Transverse colon (tissue), 4 donors: ENCODE results near the gene LRP10. TPM values are rescaled to one million over a fixed set of nuclear protein-coding genes. Genes with fewer than 3 reads are reported as not detected.
"Not testable (repeated sequence)": the region's sequence is repeated elsewhere in the genome, so short reads cannot be mapped to it uniquely, and the experiment has no call there.

Experiments used
- DNase-seq: peaks from one replicate; pipeline ENCODE4 v3.0.0-alpha.2; 2019
- H3K27ac ChIP-seq, 4 donors: fragments of 200-600 bp; sonication (generic); 2 replicates each; pipeline ENCODE4 v1.5.1; 2016 to 2018; ENCODE audit warnings: inconsistent platforms in 4 of 4
- H3K27me3 ChIP-seq: fragments of 200-600 bp; sonication (generic); 2 replicates; pipeline ENCODE4 v1.5.1; 2017; ENCODE audit warnings: inconsistent platforms
- H3K36me3 ChIP-seq, 4 donors: fragments of 200-600 bp; sonication (generic); 2 replicates each; pipeline ENCODE4 v1.5.1; 2017 to 2019; ENCODE audit warnings: inconsistent platforms in 4 of 4
- H3K4me1 ChIP-seq, 4 donors: fragments of 200-600 bp; sonication (generic); 2 replicates each; pipeline ENCODE4 v1.5.1; 2017 to 2020; ENCODE audit warnings: inconsistent platforms in 4 of 4
- H3K4me3 ChIP-seq, 4 donors: fragments of 200-600 bp; sonication (generic); 1 replicate in 1 of 4; 2 replicates in 3 of 4; pipeline versions ENCODE4 v1.5.1 to v1.6.1; 2017 to 2019; ENCODE audit warnings: inconsistent platforms in 4 of 4
- H3K9me3 ChIP-seq, 2 donors: fragments of 200-600 bp; sonication (generic); 2 replicates each; pipeline ENCODE4 v1.5.1; 2017 to 2019; ENCODE audit warnings: inconsistent platforms in 2 of 2
- EP300 ChIP-seq: sonication (generic); formaldehyde crosslinking; IDR thresholded peaks from one replicate; pipeline ENCODE4 v1.6.1; 2017; ENCODE audit warnings: antibody characterized with exemption, low read depth
- POLR2A ChIP-seq: fragments of 450-650 bp; IDR thresholded peaks from one replicate; pipeline ENCODE4 v1.6.1; 2016; ENCODE audit warnings: antibody characterized with exemption, mild to moderate bottlenecking, moderate library complexity
- POLR2AphosphoS5 ChIP-seq, 3 donors: sonication (generic); formaldehyde crosslinking; IDR thresholded peaks; one replicate each; pipeline ENCODE4 v1.6.1; 2016; ENCODE audit warnings: antibody characterized with exemption in 3 of 3
- WGBS, 2 donors: methylation state at CpG; one replicate each; pipeline ENCODE4 v1.1.5; 2018; ENCODE audit warnings: low coverage in 1 of 2; 5-methylcytosine and 5-hydroxymethylcytosine counted together
- in situ Hi-C, 4 donors: fragments of 200-750 bp; cut with MboI; loops; one replicate each; pipeline versions ENCODE4 v1.15.0 to v1.15.1; 2017; ENCODE audit warnings: low sequenced_read_pairs in 3 of 4, low pct_ligation_motif_present in 1 of 4, low pct_unique_long_range_greater_than_20kb in 1 of 4
- intact Hi-C: fragments of 100-400 bp; cut with DNase I; formaldehyde crosslinking; loops from one replicate; pipeline ENCODE4 v1.15.1; 2023; ENCODE audit warnings: low total_unique reads
- total RNA-seq, 4 donors: library from RNA; depleted of rRNA; stranded (reverse); fragments of >200 nt; gene quantifications; one replicate each; pipeline ENCODE4 v1.1.0, GENCODE V29; 2016
- TF ChIP-seq, protein P1 (sequence below), 5 experiments: fragments of 200-600 bp in 3 of 5; fragments of 450-650 bp in 2 of 5; sonication (generic) in 3 of 5; IDR thresholded peaks; 1 replicate in 2 of 5; 2 replicates in 3 of 5; pipeline ENCODE4 v1.5.1; 2016 to 2017; ENCODE audit warnings: antibody characterized with exemption in 5 of 5, inconsistent platforms in 3 of 5, mild to moderate bottlenecking in 2 of 5, moderate library complexity in 1 of 5

Gene LRP10
- total RNA-seq, 4 donors from 2014 or later, result 88.8 to 232 (median 180) TPM

DNA sequence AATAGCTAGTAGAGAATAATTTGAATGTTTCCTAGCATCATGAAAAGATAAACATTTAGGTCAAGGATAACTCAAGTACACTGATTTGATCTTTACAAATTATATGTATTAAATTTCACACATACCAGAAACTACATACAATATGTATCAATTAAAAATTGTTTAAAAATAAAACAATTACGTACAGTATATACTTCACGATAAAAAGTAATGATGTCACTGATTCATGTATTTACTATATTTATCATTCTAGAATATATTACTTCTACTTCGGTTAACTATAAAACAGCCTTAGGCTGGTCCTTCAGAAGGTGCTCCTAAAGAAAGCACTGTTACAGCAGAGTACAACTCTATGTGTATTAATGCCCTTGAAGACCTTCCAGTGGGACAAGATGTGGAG is 35.9 kb downstream of the LRP10 start:
- Histone ChIP-seq H3K4me3 (no peak overlapping the region), H3K36me3 (peaks cover 0 to 76% (median 33%) of the 10 kb centered on the region in 4 donors), H3K9me3 (no peaks in the 10 kb centered on the region), H3K27me3 (no peaks in the 10 kb centered on the region), H3K4me1 (no peaks in the 10 kb centered on the region), H3K27ac (no peak overlapping the region)
- in situ Hi-C loops (no loop called here), intact Hi-C loops (no loop called here)
- TF ChIP-seq, protein P1, sequence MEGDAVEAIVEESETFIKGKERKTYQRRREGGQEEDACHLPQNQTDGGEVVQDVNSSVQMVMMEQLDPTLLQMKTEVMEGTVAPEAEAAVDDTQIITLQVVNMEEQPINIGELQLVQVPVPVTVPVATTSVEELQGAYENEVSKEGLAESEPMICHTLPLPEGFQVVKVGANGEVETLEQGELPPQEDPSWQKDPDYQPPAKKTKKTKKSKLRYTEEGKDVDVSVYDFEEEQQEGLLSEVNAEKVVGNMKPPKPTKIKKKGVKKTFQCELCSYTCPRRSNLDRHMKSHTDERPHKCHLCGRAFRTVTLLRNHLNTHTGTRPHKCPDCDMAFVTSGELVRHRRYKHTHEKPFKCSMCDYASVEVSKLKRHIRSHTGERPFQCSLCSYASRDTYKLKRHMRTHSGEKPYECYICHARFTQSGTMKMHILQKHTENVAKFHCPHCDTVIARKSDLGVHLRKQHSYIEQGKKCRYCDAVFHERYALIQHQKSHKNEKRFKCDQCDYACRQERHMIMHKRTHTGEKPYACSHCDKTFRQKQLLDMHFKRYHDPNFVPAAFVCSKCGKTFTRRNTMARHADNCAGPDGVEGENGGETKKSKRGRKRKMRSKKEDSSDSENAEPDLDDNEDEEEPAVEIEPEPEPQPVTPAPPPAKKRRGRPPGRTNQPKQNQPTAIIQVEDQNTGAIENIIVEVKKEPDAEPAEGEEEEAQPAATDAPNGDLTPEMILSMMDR (IDR thresholded peaks at IDR 0.05), result no peak
- TF ChIP-seq POLR2AphosphoS5 (IDR thresholded peaks at IDR 0.05), result no peak
- no peak for TF ChIP-seq POLR2A
- no peak for TF ChIP-seq EP300
- WGBS, 2 donors, result 84 to 93% methylated on average over 3 of the region's 3 CpGs
- DNase-seq, result no peak

DNA sequence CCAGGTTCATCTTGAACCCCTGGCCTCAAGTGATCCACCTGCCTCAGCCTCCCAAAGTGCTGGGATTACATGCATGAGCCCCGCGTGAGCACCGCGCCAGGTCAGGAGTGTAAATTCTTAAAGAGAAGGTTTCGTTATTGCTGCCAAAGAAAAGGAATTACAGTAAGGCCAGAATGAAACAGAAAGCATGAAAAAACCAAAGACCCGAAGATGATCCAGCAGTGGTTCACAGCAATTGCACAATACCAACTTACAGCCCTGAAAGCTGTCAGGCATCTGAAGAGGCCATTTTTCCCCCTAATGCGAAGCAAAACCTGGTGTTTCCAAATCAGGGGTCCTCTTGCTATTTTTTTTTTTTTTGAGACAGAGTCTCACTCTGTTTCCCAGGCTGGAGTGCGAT is 37.1 kb downstream of the LRP10 start:
- no peaks in the 10 kb centered on the region for H3K9me3 ChIP-seq
- in situ Hi-C loops (no loop called here), intact Hi-C loops (no loop called here)
- TF ChIP-seq POLR2AphosphoS5 (IDR thresholded peaks at IDR 0.05), result no peak
- no peak for TF ChIP-seq EP300
- TF ChIP-seq, protein P1 (IDR thresholded peaks at IDR 0.05), result no peak
- TF ChIP-seq POLR2A, result no peak
- no peak overlapping the region for H3K27ac ChIP-seq
- H3K36me3 ChIP-seq, result peaks cover 0 to 67% (median 29%) of the 10 kb centered on the region in 4 donors
- H3K4me3 ChIP-seq, result no peak overlapping the region
- no peaks in the 10 kb centered on the region for H3K27me3 ChIP-seq
- H3K4me1 ChIP-seq, result no peaks in the 10 kb centered on the region
- DNase-seq, result no peak
- 80 to 96% methylated on average over 5 to 8 of the region's 8 CpGs for WGBS, 2 donors

DNA sequence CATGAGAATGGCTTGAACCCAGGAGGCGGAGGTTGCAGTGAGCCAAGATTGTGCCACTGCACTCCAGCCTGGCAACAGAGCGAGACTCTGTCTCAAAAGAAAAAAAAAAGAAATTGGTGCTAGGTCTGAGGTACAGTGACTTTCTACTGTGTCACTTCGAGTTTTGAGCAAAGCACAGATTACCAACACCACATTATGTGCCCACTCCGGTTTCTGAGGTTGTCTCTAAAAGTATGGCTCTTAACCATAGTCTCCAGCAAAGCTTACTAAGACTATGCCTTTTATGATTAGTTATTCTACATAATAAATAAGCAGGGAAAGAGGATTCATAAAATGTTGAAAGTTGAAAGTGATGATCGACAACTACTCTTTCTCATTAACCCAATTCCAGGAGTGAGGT is 39.4 kb downstream of the LRP10 start:
- Histone ChIP-seq H3K27me3 (no peaks in the 10 kb centered on the region), H3K4me1 (peaks cover 0 to 4% (median 0%) of the 10 kb centered on the region in 4 donors), H3K9me3 (no peaks in the 10 kb centered on the region), H3K4me3 (no peak overlapping the region), H3K27ac (no peak overlapping the region), H3K36me3 (peaks cover 0 to 44% (median 17%) of the 10 kb centered on the region in 4 donors)
- in situ Hi-C loops (no loop called here), intact Hi-C loops (no loop called here)
- TF ChIP-seq POLR2AphosphoS5 (IDR thresholded peaks at IDR 0.05), result no peak
- TF ChIP-seq EP300, result no peak
- no peak for TF ChIP-seq POLR2A
- TF ChIP-seq, protein P1 (IDR thresholded peaks at IDR 0.05), result no peak
- 90 to 92% methylated on average over 5 of the region's 5 CpGs for WGBS, 2 donors
- no peak for DNase-seq

DNA sequence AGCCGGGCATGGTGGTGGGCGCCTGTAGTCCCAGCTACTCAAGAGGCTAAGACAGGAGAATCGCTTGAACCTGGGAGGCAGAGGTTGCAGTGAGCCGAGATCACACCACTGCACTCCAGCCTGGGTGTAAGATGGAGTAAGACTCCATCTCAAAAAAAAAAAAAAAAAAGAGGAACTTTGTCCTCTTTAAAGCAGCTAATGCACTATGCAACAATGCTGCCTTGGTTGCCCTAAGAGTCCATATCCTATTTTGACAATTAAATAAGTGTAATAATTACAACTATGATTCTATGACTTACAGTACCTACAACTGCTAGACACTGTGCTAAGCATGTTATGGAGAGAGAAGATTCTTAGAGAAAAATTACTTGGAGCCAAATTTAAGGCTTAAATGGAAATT is 43.3 kb downstream of the LRP10 start:
- WGBS, 2 donors, result 91 to 100% methylated on average over 2 to 4 of the region's 4 CpGs
- H3K4me3 ChIP-seq, H3K27ac ChIP-seq, H3K27me3 ChIP-seq, DNase-seq, H3K9me3 ChIP-seq, in situ Hi-C loops: not testable (repeated sequence)
- intact Hi-C loops, result loop anchor here (5.0 kb wide), 1 partner anchor 43 kb away; the partner anchor contains the start of gene LRP10
- Histone ChIP-seq H3K4me1 (peaks cover 11 to 31% (median 22%) of the 10 kb centered on the region in 4 donors), H3K36me3 (peaks cover 0 to 13% (median 0%) of the 10 kb centered on the region in 4 donors)
